Endothelial cell (in vitro differentiated cells): Measurements from ENCODE around the gene CCL25. TPM values are rescaled to one million over a fixed set of nuclear protein-coding genes. Genes with fewer than 3 reads are reported as not detected.

Source experiments
- DNase-seq: peaks from one replicate; pipeline ENCODE4 v3.0.0; 2021; ENCODE audit warnings: low spot score
- H3K27ac Mint-ChIP-seq: one replicate; pipeline ENCODE4 v1.8.0; 2021; ENCODE audit warnings: mixed read lengths, inconsistent platforms; ENCODE audit not compliant: unreplicated experiment
- H3K27me3 Mint-ChIP-seq: one replicate; pipeline ENCODE4 v1.8.0; 2021; ENCODE audit warnings: mild to moderate bottlenecking, moderate library complexity, mixed read lengths, inconsistent platforms; ENCODE audit not compliant: unreplicated experiment
- H3K36me3 Mint-ChIP-seq: one replicate; pipeline ENCODE4 v1.8.0; 2021; ENCODE audit warnings: mild to moderate bottlenecking, low read depth, mixed read lengths, inconsistent platforms; ENCODE audit not compliant: unreplicated experiment
- H3K4me1 Mint-ChIP-seq: one replicate; pipeline ENCODE4 v1.8.0; 2021; ENCODE audit warnings: mild to moderate bottlenecking, mixed read lengths, inconsistent platforms; ENCODE audit not compliant: unreplicated experiment
- H3K4me3 Mint-ChIP-seq: one replicate; pipeline ENCODE4 v1.8.0; 2021; ENCODE audit warnings: mild to moderate bottlenecking, mixed read lengths, inconsistent platforms; ENCODE audit not compliant: unreplicated experiment
- H3K9me3 Mint-ChIP-seq: one replicate; pipeline ENCODE4 v1.8.0; 2021; ENCODE audit warnings: mixed read lengths, inconsistent platforms; ENCODE audit not compliant: unreplicated experiment
- total RNA-seq: library from RNA; stranded (reverse); fragmentation: NEBNext Ultra II Directional; extraction: Animal tissue kit (Norgen Biotek cat#: 25700); gene quantifications from one replicate; pipeline ENCODE4 v1.2.1, GENCODE V29; 2021; ENCODE audit not compliant: unreplicated experiment
- TF ChIP-seq, protein P1 (sequence below): fragments of 200-600 bp; sonication (generic); IDR thresholded peaks from one replicate; pipeline ENCODE4 v1.5.0; 2021; ENCODE audit warnings: antibody characterized with exemption; ENCODE audit not compliant: unreplicated experiment

Gene CCL25
- total RNA-seq, 1 donor from 2014 or later, result not detected

DNA sequence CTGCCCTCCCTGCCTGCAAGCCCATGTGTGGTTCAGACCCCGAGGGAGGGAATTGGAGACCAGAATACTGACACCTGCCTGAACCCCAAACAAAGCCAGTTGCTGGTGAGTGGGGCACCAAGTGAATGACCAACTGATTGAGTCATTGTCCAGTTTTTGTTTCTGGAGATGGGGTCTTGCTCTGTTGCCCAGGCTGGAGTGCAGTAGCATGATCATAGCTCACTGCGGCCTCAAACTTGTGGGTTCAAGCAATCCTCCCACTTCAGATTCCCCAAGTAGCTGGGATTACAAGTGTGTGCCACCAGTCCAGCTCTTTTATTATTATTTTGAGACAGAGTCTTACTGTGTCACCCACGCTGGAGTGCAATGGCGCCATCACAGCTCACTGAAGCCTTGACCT is 4.0 kb downstream of the CCL25 start:
- TF ChIP-seq, protein P1, sequence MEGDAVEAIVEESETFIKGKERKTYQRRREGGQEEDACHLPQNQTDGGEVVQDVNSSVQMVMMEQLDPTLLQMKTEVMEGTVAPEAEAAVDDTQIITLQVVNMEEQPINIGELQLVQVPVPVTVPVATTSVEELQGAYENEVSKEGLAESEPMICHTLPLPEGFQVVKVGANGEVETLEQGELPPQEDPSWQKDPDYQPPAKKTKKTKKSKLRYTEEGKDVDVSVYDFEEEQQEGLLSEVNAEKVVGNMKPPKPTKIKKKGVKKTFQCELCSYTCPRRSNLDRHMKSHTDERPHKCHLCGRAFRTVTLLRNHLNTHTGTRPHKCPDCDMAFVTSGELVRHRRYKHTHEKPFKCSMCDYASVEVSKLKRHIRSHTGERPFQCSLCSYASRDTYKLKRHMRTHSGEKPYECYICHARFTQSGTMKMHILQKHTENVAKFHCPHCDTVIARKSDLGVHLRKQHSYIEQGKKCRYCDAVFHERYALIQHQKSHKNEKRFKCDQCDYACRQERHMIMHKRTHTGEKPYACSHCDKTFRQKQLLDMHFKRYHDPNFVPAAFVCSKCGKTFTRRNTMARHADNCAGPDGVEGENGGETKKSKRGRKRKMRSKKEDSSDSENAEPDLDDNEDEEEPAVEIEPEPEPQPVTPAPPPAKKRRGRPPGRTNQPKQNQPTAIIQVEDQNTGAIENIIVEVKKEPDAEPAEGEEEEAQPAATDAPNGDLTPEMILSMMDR, result no peak
- Mint-ChIP-seq H3K4me3 (no peak overlapping the region), H3K9me3 (no peaks in the 10 kb centered on the region), H3K27ac (no peak overlapping the region), H3K27me3 (peaks cover 2% of the 10 kb centered on the region), H3K36me3 (no peaks in the 10 kb centered on the region), H3K4me1 (no peaks in the 10 kb centered on the region)
- DNase-seq, result no peak

DNA sequence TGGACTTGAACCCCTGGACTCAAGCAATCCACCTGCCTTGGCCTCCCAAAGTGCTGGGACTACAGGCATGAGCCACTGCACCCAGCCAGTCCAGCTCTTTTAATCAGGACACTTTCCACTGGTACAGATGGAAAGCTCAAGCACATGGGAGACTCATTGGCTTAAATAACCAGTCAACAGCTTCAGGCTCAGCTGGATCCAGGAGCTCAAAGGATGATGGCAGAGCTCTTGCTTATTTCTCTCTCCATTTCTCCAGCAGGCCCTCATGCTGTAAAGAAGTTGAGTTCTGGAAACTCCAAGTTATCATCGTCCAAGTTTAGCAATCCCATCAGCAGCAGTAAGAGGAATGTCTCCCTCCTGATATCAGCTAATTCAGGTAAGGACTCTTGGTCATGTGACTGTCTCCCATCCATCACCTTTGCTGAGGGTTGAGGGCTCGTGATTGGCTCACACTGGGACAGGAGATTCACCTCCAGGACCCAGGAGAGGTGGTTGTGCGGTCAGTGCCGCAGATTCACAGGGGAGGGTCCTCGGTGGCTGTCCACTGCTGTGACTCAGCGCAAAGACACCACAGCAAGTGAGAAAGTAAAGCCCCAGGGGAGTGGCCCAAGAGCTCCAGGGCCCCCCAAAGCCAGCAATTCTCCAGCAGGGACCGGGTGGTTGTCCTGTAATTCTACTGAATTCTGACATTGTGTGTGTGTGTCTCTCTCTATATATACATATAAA is 5.1 kb downstream of the CCL25 start:
- Mint-ChIP-seq H3K27me3 (no peaks in the 10 kb centered on the region), H3K4me1 (no peaks in the 10 kb centered on the region)
- no peak for DNase-seq

DNA sequence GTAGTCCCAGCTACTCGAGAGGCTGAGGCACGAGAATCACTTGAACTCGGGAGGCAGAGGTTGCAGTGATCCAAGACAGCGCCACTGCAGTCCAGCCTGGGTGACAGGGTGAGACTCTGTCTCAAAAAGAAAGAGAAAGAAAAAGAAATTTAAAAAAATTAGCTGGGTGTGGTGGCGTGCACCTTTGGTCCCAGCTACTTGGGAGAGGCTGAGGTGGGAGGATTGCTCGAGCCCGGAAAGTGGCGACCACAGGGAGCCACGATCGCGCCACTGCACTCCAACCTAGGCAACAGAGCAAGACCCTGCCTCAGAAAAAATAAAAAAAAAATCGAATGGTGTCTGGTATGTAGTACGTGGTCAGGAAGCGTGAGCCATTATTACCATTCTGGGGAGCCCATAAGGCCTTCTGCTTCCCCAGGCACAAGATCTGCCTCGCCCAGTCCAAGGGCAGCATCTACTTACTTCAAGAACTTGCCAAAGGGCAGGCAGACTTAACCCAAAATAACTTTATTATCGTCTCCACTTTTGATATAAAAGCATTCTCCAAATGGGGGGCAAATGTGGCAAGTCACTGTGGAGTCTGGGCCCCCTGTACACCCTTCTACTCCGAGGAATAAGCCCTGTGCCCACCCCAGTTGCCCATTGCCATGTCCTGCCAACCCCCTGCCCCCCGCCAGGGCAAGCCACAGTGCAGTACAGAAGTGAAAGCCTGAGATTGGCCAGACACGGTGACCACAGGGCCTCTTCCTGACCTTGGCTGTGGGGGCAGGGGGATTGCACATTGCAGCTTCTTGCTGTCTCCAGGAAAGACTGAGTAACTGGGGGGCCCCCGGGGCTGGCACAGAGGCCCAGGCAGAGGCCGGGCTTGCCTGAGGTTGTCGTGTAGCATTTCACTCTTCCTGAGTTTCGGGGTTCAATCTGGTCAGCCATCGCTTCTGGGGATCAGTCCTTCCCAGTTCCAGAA is 12.6 kb downstream of the CCL25 start:
- Mint-ChIP-seq H3K36me3 (peaks cover 4% of the 10 kb centered on the region), H3K27me3 (no peaks in the 10 kb centered on the region), H3K4me1 (no peaks in the 10 kb centered on the region), H3K27ac (no peak overlapping the region), H3K9me3 (no peaks in the 10 kb centered on the region), H3K4me3 (no peak overlapping the region)
- DNase-seq, result no peak
- TF ChIP-seq, protein P1, result no peak

More for the DNA sequence above, 5.1 kb downstream of the CCL25 start:
- TF ChIP-seq, protein P1, result no peak
- Mint-ChIP-seq H3K27ac (no peak overlapping the region), H3K9me3 (no peaks in the 10 kb centered on the region), H3K4me3 (no peak overlapping the region), H3K36me3 (no peaks in the 10 kb centered on the region)

DNA sequence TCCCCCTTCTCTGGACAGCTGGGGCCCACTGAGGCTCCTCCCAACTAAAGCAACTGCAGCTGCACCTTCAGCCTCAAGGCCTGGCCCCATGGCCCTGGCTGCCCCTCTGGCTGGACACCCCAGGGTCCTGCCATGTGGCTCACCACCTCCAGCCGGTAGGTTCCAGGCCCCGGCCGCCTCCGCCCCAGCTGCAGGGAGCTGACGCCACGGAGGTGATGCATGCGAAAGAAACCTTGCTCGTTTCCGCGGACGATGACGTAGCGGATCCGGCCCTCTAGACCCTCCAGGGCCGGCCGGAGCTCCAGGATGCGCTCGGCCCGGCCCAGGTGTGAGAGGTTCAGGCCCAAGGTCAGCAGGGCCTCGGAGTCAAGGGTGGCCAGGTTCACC is 13.3 kb downstream of the CCL25 start:
- Mint-ChIP-seq H3K36me3 (peaks cover 7% of the 10 kb centered on the region), H3K27ac (no peak overlapping the region), H3K9me3 (no peaks in the 10 kb centered on the region), H3K4me1 (no peaks in the 10 kb centered on the region), H3K4me3 (no peak overlapping the region), H3K27me3 (no peaks in the 10 kb centered on the region)
- DNase-seq, result no peak
- TF ChIP-seq, protein P1, result no peak
